AG04449 (cell line): ENCODE data around the gene PGP.

Source experiments
- CTCF ChIA-PET: fragments of 350-600 bp; formaldehyde crosslinking; extraction: SDS; loops from one replicate; lab custom pipeline; 2021; ENCODE audit warnings: antibody characterized with exemption; lab: Yijun Ruan, JAX
- POLR2A ChIA-PET: fragments of 400-600, 350-600 bp; formaldehyde crosslinking; extraction: SDS; loops from one replicate; lab custom pipeline; 2020; ENCODE audit warnings: antibody characterized with exemption, inconsistent platforms; lab: Yijun Ruan, JAX
- DNase-seq: peaks from one replicate; pipeline ENCODE4 v3.0.0-alpha.2; 2010; ENCODE audit warnings: low read depth, low spot score
- H3K4me3 ChIP-seq: 2 replicates; pipeline ENCODE4 v1.5.1; 2011; ENCODE audit warnings: low read depth, mild to moderate bottlenecking, control low read depth, low read length
- TF ChIP-seq, protein P1 (sequence below): IDR thresholded peaks from one replicate; pipeline ENCODE4 v1.5.1; 2011; ENCODE audit warnings: mild to moderate bottlenecking, moderate library complexity, low read length, control low read depth, inconsistent platforms; ENCODE audit not compliant: insufficient read depth; ENCODE audit errors: missing control alignments

PGP gene

DNA sequence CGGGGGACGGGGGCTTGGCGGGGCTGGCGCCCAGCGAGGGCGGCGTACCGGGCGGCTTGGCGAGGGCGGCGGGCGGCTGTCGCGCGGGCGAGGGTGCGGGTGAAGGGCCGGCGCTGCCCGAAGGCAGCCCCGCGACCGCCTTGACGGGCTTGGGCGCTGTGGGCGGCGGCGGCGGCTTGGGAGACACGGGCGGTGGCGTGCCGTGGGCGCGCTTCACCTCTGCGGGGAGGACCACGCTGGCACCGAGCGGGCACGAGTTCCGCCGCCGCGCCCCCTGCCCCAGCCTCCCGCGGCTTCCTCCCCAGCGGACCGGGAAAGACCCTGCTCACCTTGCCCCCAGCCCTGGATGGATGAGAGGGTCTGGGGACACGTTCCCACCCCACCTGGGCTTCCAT lies 35.5 kb downstream of the PGP start:
- POLR2A ChIA-PET = no interaction called here
- CTCF ChIA-PET = no interaction called here
- TF ChIP-seq, protein P1, sequence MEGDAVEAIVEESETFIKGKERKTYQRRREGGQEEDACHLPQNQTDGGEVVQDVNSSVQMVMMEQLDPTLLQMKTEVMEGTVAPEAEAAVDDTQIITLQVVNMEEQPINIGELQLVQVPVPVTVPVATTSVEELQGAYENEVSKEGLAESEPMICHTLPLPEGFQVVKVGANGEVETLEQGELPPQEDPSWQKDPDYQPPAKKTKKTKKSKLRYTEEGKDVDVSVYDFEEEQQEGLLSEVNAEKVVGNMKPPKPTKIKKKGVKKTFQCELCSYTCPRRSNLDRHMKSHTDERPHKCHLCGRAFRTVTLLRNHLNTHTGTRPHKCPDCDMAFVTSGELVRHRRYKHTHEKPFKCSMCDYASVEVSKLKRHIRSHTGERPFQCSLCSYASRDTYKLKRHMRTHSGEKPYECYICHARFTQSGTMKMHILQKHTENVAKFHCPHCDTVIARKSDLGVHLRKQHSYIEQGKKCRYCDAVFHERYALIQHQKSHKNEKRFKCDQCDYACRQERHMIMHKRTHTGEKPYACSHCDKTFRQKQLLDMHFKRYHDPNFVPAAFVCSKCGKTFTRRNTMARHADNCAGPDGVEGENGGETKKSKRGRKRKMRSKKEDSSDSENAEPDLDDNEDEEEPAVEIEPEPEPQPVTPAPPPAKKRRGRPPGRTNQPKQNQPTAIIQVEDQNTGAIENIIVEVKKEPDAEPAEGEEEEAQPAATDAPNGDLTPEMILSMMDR = no peak
- H3K4me3 ChIP-seq = no peak overlapping the region
- DNase-seq = no peak

DNA sequence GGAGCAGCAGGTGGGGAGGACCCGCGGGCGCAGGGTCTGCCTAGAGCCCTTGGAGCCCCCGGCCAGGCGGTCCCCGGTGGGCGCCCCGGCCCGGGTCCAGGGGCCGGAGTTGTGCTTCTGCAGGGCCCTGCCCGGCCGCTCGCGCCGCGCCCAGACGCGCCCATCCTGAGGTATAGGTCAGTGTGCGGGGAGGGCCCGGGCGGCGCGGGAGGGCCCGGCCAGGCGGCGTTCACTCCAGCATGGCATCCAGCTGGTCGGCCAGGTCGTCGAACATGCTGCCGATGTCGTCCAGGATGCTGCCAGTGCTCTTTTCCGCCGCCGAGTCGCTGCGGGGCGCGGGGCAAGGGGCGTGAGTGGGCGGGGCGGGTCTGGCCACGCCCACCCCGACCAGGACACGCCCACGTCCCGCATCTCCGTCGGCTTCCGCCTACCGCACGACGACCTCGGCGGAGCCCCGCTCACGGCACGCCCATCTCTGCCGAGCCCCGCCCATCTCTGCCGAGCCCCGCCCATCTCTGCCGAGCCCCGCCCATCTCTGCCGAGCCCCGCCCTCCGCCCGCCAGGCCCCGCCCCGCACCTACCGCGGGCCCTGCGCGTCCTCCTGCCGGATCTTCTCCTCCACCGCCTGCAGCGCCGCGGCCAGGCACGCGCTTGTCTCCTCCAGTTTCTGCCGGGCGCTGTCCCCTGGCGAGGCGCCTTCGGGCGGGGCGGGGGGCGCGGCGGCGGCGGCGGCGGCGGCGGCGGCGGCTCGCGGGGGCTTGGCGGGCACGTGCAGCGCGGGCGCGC lies 36.1 kb downstream of the PGP start:
- no peak for DNase-seq
- H3K4me3 ChIP-seq = no peak overlapping the region
- CTCF ChIA-PET = no interaction called here
- TF ChIP-seq, protein P1 = no peak
- POLR2A ChIA-PET = interaction anchor here (0.9 kb wide), 1 partner anchor 23 kb away, joined by 5 read pairs; the partner anchor contains the start of gene TRAF7

DNA sequence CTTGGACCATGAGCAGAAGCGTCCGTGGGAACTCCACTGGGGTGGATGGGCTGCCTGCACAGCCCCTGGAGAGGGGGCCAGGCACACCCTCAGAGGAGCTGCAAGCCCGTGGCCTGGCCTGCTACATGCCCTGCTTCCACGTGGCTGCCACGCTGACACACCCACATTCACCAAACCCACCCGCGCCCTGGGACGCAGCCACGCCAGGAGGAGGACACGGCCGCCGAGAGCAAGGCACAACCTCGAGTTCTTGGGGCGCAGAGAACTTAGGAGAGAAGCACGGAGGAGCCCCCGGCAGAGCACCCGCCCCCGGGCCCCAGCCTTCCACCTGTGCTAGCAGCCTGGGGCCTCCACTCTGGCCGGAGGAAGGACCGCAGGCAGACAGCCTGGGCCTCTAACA lies 37.1 kb downstream of the PGP start:
- POLR2A ChIA-PET = interaction anchor here (0.9 kb wide), 1 partner anchor 22 kb away, joined by 5 read pairs; the partner anchor contains the start of gene TRAF7
- DNase-seq = no peak
- TF ChIP-seq, protein P1 = no peak
- CTCF ChIA-PET = no interaction called here
- H3K4me3 ChIP-seq = no peak overlapping the region

DNA sequence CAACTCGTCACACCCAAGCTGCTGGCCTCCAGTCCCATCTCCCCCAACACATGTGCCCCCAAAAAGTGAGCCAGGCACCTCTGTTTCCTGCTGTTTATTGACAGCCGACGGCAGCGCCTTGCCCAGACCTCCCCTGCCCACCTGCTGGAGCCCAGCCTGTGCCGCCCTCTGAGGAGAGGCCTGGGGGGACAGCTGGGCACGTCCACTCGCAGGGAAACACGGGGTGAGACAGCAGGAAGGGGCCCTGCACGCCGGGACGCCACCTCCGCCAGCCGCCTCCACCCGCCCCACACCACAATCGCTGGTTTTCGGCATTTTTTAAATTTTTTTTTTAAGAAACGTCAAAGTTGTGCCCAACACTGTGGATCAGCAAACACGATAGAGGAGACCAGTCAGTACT lies 37.5 kb downstream of the PGP start:
- TF ChIP-seq, protein P1 = no peak
- POLR2A ChIA-PET = no interaction called here
- CTCF ChIA-PET = no interaction called here
- DNase-seq = no peak
- H3K4me3 ChIP-seq = no peak overlapping the region

DNA sequence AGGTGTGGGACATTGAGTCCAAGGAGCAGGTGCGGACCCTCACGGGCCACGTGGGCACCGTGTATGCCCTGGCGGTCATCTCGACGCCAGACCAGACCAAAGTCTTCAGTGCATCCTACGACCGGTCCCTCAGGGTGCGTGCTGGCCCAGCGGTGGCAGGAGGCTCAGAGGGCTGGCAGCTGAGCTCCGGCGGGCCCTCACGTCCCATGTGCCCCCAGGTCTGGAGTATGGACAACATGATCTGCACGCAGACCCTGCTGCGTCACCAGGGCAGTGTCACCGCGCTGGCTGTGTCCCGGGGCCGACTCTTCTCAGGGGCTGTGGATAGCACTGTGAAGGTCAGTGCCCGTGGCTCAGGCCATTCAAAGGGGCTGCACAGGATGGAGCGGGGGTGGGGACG lies 38.6 kb downstream of the PGP start:
- CTCF ChIA-PET = no interaction called here
- POLR2A ChIA-PET = no interaction called here
- TF ChIP-seq, protein P1 = no peak
- H3K4me3 ChIP-seq = no peak overlapping the region
- DNase-seq = no peak

DNA sequence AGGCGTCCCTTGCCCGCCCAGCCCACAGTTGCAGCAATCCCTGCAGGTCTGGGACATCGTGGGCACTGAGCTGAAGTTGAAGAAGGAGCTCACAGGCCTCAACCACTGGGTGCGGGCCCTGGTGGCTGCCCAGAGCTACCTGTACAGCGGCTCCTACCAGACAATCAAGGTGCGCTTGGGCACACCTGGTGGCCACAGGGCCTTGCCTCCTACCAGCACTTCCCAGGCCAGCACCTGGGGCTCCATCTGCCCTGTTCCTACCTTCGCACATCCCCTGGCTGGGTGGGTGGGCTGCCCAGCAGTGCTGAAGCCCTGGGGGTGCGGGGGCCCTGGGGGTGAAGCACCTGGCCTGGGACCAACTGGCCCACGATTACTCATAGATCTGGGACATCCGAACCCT lies 39.2 kb downstream of the PGP start:
- TF ChIP-seq, protein P1 = no peak
- DNase-seq = no peak
- no peak overlapping the region for H3K4me3 ChIP-seq
- CTCF ChIA-PET = interaction anchor here (1.2 kb wide), 1 partner anchor 10 kb away, joined by 3 read pairs; no protein-coding TSS in a partner anchor
- POLR2A ChIA-PET = no interaction called here
